ENCODE data around the gene MEN1. TPM values are rescaled to one million over a fixed set of nuclear protein-coding genes. Genes with fewer than 3 reads are reported as not detected.

Gene MEN1
- total RNA-seq, 1 experiment from 2014 or later: 29.2 TPM

- Mint-ChIP-seq H3K27ac (ENCODE audit: low read depth, unreplicated experiment) (no peak overlapping the region), H3K9me3 (ENCODE audit: unreplicated experiment) (no peaks in the 10 kb centered on the region), H3K27me3 (ENCODE audit: insufficient read depth, unreplicated experiment) (no peaks in the 10 kb centered on the region), H3K4me1 (ENCODE audit: insufficient read depth, unreplicated experiment) (peaks cover 21% of the 10 kb centered on the region), H3K36me3 (ENCODE audit: insufficient read depth, unreplicated experiment) (peaks cover 31% of the 10 kb centered on the region), H3K4me3 (ENCODE audit: unreplicated experiment) (no peak overlapping the region)
- CTCF ChIA-PET: interaction anchor here (0.6 kb wide), 1 partner anchor 271 kb away, joined by 3 read pairs; no protein-coding TSS in a partner anchor
- TF ChIP-seq, protein P1, sequence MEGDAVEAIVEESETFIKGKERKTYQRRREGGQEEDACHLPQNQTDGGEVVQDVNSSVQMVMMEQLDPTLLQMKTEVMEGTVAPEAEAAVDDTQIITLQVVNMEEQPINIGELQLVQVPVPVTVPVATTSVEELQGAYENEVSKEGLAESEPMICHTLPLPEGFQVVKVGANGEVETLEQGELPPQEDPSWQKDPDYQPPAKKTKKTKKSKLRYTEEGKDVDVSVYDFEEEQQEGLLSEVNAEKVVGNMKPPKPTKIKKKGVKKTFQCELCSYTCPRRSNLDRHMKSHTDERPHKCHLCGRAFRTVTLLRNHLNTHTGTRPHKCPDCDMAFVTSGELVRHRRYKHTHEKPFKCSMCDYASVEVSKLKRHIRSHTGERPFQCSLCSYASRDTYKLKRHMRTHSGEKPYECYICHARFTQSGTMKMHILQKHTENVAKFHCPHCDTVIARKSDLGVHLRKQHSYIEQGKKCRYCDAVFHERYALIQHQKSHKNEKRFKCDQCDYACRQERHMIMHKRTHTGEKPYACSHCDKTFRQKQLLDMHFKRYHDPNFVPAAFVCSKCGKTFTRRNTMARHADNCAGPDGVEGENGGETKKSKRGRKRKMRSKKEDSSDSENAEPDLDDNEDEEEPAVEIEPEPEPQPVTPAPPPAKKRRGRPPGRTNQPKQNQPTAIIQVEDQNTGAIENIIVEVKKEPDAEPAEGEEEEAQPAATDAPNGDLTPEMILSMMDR (IDR thresholded peaks at IDR 0.05; ENCODE audit: unreplicated experiment): no peak
- POLR2A ChIA-PET: no interaction called here
- no TSS peak for BruUV-seq (replicated peaks)
- intact Hi-C loops (cut with micrococcal nuclease): no loop called here
- no peak for DNase-seq (ENCODE audit: unreplicated experiment)
Observed at GRCh38 chr11:64838600-64839334, 28.4 kb upstream of the MEN1 start.

GRCh38 chr11:64837887-64838351 lies 27.6 kb upstream of the MEN1 start:
- Mint-ChIP-seq H3K4me1 (ENCODE audit: insufficient read depth, unreplicated experiment) (peaks cover 13% of the 10 kb centered on the region), H3K36me3 (ENCODE audit: insufficient read depth, unreplicated experiment) (peaks cover 26% of the 10 kb centered on the region), H3K9me3 (ENCODE audit: unreplicated experiment) (no peaks in the 10 kb centered on the region), H3K27ac (ENCODE audit: low read depth, unreplicated experiment) (no peak overlapping the region), H3K27me3 (ENCODE audit: insufficient read depth, unreplicated experiment) (no peaks in the 10 kb centered on the region), H3K4me3 (ENCODE audit: unreplicated experiment) (no peak overlapping the region)
- no TSS peak for BruUV-seq (replicated peaks)
- POLR2A ChIA-PET: no interaction called here
- CTCF ChIA-PET: no interaction called here
- TF ChIP-seq, protein P1 (IDR thresholded peaks at IDR 0.05; ENCODE audit: unreplicated experiment): no peak
- DNase-seq (ENCODE audit: unreplicated experiment): no peak
- intact Hi-C loops (cut with micrococcal nuclease): no loop called here

- H3K4me3 Mint-ChIP-seq (ENCODE audit: unreplicated experiment): no peak overlapping the region
- H3K9me3 Mint-ChIP-seq (ENCODE audit: unreplicated experiment): no peaks in the 10 kb centered on the region
- H3K4me1 Mint-ChIP-seq (ENCODE audit: insufficient read depth, unreplicated experiment): peaks cover 10% of the 10 kb centered on the region
- intact Hi-C loops (cut with micrococcal nuclease): no loop called here
- ChIA-PET CTCF (interaction anchor here (0.6 to 3.9 kb wide), 5 partner anchors 10 to 509 kb away, joined by 3 to 16 read pairs (median 4); no protein-coding TSS in a partner anchor), POLR2A (interaction anchor here (0.5 to 2.4 kb wide), 4 partner anchors 21 to 281 kb away, joined by 3 to 16 read pairs (median 4); partner anchors contain the start of genes SF1 and ZNHIT2)
- TF ChIP-seq, protein P1 (IDR thresholded peaks at IDR 0.05; ENCODE audit: unreplicated experiment): no peak
- H3K27ac Mint-ChIP-seq (ENCODE audit: low read depth, unreplicated experiment): no peak overlapping the region
- no peaks in the 10 kb centered on the region for H3K27me3 Mint-ChIP-seq (ENCODE audit: insufficient read depth, unreplicated experiment)
- H3K36me3 Mint-ChIP-seq (ENCODE audit: insufficient read depth, unreplicated experiment): peaks cover 22% of the 10 kb centered on the region
- no peak for DNase-seq (ENCODE audit: unreplicated experiment)
- BruUV-seq (replicated peaks): no TSS peak
Observed at GRCh38 chr11:64836448-64837072, 26.2 kb upstream of the MEN1 start.
